ENCODE results near the gene UNC50.
"Not testable (repeated sequence)": the region's sequence is repeated elsewhere in the genome, so short reads cannot be mapped to it uniquely, and the experiment has no call there.

UNC50 gene

GRCh38 chr2:98577313-98577712 lies 31.1 kb upstream of the UNC50 start:
- DNase-seq = no peak

GRCh38 chr2:98578231-98578630 lies 30.2 kb upstream of the UNC50 start:
- no peak for DNase-seq

- no peak for DNase-seq
Measured at GRCh38 chr2:98579926-98580325, 28.5 kb upstream of the UNC50 start.

- DNase-seq = no peak
Measured at GRCh38 chr2:98580656-98581284, 27.6 kb upstream of the UNC50 start.

- no peak for DNase-seq
Measured at GRCh38 chr2:98582523-98582922, 25.9 kb upstream of the UNC50 start.

GRCh38 chr2:98583276-98583675 lies 25.1 kb upstream of the UNC50 start:
- DNase-seq = no peak

- DNase-seq = no peak
Measured at GRCh38 chr2:98583816-98584618, 24.4 kb upstream of the UNC50 start.

GRCh38 chr2:98585386-98585785 lies 23.0 kb upstream of the UNC50 start:
- DNase-seq = no peak

- DNase-seq = no peak
Measured at GRCh38 chr2:98586551-98587140, 21.7 kb upstream of the UNC50 start.

GRCh38 chr2:98588880-98589431 lies 19.4 kb upstream of the UNC50 start:
- DNase-seq = no peak

GRCh38 chr2:98589489-98589888 lies 18.9 kb upstream of the UNC50 start:
- DNase-seq = no peak

GRCh38 chr2:98592565-98592964 lies 15.8 kb upstream of the UNC50 start:
- no peak for DNase-seq

- not testable (repeated sequence) for DNase-seq
Measured at GRCh38 chr2:98594665-98595064, 13.7 kb upstream of the UNC50 start.

- no peak for DNase-seq
Measured at GRCh38 chr2:98598781-98599428, 9.5 kb upstream of the UNC50 start.

GRCh38 chr2:98601532-98602132 lies 6.8 kb upstream of the UNC50 start:
- peak; percentile 3 for DNase-seq

GRCh38 chr2:98604547-98604946 lies 3.8 kb upstream of the UNC50 start:
- no peak for DNase-seq

- no peak for DNase-seq
Measured at GRCh38 chr2:98605076-98605475, 3.3 kb upstream of the UNC50 start.

GRCh38 chr2:98606431-98606830 lies 2.0 kb upstream of the UNC50 start:
- DNase-seq = no peak

- no peak for DNase-seq
Measured at GRCh38 chr2:98607104-98607503, 1.3 kb upstream of the UNC50 start.

- no peak for DNase-seq
Measured at GRCh38 chr2:98607741-98608115, 661 bp upstream of the UNC50 start.

GRCh38 chr2:98608962-98609604 lies 694 bp downstream of the UNC50 start:
- no peak for DNase-seq

- DNase-seq = no peak
Measured at GRCh38 chr2:98614024-98614739, 5.8 kb downstream of the UNC50 start.
